ENCODE measurements around the gene ENTREP3. TPM values are rescaled to one million over a fixed set of nuclear protein-coding genes. Genes with fewer than 3 reads are reported as not detected.
"Not testable (repeated sequence)": the region's sequence is repeated elsewhere in the genome, so short reads cannot be mapped to it uniquely, and the experiment has no call there.

The ENTREP3 gene, protein sequence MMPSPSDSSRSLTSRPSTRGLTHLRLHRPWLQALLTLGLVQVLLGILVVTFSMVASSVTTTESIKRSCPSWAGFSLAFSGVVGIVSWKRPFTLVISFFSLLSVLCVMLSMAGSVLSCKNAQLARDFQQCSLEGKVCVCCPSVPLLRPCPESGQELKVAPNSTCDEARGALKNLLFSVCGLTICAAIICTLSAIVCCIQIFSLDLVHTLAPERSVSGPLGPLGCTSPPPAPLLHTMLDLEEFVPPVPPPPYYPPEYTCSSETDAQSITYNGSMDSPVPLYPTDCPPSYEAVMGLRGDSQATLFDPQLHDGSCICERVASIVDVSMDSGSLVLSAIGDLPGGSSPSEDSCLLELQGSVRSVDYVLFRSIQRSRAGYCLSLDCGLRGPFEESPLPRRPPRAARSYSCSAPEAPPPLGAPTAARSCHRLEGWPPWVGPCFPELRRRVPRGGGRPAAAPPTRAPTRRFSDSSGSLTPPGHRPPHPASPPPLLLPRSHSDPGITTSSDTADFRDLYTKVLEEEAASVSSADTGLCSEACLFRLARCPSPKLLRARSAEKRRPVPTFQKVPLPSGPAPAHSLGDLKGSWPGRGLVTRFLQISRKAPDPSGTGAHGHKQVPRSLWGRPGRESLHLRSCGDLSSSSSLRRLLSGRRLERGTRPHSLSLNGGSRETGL
- total RNA-seq = 24.9 TPM

DNA sequence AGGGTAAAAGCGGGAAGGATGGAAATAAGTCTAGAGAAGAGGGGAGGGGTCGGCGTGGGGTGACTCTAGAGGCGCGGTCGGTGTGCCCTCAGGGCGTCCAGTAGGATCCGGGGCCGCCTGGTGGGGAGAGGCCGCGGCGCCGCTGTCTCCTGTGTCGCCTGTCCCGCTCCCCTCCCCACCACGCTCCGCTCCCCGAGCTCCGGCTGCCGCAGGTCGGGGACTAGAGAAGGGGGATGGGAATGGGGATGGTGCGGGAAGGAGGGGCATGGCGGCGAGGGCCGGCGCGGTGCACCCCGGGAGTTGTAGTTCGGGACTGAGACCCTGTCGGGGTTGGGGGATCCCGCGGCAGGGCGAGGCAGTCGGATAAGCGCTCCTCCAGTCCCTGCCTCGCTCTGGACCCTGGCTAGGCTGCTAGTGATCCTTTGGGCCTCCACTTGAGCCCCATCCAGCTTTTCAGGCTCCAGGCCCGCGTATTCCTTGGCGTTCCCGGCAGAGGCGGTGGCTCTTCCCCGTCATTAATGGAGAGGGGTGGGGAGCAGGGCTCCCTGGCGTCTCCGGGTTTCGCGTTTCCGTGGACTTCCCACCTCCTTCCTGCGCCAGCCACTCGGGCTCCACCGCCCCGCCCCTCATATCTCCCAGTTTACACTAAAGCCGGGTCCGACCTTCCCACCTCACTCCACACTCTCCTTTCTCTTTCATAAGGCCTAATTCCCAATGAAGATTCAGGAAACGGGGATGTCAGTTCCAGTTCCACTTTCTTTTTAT, at the start of gene ENTREP3:
TSS of gene ENTREP3 (minus strand) at position 241 of the 765 bp plus-strand sequence. CDS start 606 bp downstream, outside the sequence.
- ATAC-seq = peak; percentile 68

DNA sequence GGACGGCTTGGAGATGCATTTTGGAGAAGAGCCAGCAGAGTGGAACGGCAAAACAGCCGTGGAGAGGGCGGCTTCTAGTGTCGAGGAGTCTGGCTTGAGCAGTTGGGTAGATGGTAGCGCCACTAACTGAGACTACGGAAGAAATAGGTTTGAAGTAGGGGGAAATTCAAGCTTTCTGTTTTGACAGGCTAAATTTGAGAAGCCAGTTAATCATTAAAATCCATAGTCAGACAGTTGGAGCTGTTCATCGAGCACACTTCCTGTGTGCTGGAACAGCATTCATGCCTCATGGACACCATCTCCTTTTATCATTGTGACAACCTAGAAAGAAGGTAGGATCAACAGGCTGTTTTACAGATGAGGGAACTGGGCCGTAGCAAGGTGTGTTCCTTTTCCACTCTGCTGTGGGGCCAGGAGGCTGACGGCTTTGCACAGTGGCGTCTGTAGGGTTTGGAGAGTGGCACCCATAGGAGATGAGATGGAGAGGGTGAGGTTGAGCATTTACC, 49.3 kb upstream of the ENTREP3 start:
- no peak for ATAC-seq

DNA sequence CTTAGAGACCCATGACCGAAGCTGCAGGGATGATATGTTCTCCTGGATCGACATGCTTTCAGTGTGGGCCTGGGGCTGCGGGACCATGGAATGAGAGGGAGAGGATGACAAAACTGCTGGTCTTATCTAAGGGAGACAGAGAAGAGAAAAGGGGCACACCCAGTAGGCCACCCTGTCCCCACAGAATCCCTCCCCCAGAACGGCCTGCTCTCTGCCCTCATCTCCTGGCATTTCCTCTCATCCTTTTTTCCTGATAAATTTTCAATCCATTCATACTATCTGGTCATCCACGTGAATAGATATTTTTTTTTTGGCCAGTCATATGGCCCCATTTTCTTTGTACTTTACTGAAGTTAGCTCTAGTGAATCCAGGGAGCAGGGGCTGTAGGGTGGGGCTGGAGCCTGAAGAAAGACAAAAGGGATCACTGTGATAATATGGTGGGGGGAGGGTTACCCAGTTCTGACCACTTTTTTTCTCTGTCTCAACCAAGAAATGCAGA, 46.1 kb upstream of the ENTREP3 start, which contains the start of gene PKLR:
TSS of gene PKLR (minus strand) at position 97 of the 500 bp plus-strand sequence. CDS start at position 54, 43 bp downstream.
- no peak for ATAC-seq

DNA sequence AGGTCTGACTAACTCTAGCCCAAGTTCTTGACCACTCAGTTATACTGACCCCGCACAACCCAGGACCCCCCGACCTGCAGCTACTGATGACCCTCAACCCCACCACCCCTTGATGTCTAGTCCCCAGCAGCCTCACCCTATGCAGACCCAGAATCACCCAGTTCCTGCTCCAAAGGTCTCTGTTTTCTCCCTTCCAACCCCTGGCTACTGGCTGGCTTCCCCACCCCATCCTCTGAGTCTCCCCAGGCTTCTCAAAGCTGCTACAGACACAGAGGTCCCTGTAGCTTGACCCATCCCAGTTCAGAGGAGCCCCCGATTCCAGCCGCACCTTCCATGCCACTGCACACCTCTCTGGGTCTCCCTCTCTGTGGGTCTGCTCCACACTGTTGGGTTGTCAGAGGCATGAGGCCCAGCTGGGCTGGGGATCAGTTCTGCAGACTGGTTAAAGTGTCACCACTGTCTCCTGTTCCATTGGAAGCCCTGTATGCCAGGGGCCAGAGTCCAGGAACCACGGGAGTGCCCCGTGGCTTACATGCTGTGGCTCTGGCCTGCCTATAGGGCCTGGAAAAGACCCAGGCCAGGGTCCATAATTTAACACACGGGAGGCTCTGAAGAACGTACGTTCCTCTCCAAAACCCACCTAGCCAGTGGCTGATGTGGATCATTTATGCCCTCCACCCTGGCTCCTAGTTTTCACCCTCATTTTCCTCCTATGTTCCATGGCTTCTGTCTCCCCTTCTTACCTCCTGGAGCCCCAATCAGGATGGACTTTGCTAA, 45.5 kb upstream of the ENTREP3 start:
- ATAC-seq = no peak

DNA sequence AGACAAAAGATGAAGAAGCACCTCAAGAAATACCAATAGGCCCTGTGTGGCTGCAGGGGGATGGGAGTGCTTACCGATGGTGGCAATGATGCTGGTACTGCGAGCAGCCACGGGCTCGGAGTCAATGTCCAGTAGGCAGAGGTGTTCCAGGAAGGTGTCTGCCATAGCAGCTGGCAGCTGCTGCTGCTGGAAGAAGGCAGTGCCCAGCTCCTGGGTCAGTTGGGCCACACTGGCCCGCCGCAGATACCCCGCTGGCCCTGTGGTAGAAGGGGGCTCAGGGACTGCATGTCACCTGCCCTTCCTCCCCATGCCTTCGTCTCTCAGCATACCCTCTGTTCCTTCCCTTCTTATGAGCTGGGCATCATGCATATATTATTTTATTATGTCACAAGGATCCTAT, 44.7 kb upstream of the ENTREP3 start:
- ATAC-seq = no peak

DNA sequence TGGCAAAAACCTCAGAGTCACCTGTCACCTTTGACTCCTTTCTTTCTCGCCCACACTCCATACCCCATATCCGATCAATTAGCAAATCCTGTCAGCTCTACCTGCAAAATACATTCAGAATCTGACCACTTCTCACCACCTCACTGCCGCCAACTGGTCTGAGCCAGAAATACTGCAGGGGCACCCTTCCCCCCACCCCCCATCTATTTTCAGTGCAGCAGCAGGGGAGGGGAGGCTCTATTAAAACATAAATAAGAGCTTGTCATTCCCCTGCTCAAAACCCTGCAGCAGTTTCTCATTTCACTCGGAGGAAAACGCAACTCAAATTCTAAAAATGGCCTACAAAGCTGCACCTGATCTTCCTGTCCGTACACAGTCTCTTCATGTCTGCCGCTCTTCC, 42.1 kb upstream of the ENTREP3 start:
- no peak for ATAC-seq

DNA sequence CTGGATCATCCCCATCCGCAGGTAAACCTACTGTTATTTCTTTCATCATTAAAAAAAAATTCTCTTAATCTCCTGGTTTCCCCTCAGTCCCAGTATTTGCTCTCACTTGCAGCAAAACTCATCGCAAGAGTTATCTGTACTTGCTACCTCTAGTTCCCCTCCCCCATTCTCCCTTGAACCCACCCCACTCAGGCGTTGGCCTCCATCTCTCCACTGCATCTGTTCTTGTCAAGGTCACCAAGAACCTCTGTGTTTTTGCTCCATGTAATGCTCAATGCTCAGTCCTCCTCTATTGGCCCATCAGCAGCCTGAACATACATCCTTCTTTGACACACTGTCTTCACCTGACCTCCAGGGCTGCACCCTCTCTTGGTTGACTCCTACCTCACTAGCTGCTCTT, 41.4 kb upstream of the ENTREP3 start:
- no peak for ATAC-seq

DNA sequence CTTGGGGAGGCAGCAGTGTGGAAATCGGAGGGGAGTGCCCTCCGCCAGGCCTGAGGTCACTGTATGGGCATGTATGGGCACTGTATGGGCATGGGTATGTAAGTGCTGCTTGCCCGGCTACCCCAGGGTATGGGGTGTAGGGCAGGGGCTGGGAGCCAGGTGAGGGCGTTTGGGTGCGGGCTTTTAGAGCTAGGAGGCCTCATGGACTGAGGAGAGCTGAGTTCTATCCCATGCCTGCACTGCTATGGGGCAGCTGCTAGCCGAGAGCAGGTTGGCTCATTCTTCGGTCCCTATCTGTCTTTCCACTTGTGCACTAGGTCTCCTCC, 40.6 kb upstream of the ENTREP3 start:
- peak; percentile 54 for ATAC-seq

DNA sequence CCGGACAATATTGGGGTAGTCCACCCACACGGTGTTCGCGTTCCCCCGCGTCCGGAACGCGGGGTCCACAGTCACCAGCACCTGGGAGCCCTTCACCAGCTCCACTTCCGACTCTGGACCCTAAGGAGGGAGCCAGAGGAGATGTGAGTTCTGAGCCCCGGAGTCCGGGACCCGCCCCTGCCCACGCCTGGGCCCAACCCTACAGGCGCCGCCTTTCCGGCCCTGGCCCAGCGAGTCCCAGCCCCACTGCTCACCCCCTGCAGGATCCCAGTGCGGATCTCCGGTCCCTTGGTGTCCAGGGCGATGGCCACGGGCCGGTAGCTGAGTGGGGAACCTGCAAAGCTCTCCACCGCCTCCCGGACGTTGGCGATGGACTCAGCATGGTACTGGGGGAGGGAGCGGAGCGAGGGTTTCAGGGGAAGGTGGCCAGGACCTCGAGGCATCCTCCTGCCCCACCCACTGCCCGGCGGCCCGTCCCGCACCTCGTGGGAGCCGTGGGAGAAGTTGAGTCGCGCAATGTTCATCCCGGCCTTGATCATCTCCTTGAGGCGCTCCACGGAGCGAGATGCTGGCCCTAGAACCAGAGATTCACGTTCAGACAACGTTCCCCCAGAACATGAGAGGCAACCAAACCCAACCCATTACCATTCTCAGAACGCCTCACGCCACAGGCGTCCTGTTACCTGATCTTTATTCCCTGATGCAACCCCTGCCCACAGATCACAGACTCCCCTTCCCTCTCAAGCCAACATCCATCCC, 40.1 kb upstream of the ENTREP3 start:
- ATAC-seq = peak; percentile 68

DNA sequence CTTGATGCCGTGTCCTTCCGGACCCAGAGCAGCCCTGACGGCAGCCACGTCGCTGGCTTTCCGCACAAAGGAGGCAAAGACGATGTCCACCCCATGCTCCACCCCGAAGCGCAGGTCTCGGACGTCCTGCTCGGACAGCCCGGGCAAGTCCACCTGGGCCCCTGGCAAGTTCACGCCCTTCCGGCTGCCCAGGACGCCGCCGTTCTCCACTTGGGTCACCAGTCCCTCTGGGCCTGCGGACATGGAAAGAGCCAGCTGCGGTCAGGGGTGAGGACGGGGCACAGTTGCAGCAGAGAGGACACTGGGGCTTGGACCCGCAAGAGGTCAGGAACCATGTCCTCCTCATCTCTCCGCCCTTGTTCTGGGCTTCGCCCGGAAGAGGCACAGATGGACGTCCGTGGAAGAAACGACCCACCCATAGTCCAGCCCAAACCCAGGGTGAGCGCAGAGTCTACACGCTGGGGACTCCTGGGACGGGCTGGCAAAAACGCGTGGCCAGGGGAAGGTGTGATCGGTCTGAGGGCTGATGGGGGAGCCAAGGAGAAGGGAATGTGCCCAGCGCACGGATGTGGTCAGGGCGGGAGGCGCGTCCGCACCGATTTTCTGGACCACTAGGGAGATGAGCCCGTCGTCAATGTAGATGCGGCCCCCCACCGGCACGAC, 39.4 kb upstream of the ENTREP3 start:
- ATAC-seq = peak; percentile 21

DNA sequence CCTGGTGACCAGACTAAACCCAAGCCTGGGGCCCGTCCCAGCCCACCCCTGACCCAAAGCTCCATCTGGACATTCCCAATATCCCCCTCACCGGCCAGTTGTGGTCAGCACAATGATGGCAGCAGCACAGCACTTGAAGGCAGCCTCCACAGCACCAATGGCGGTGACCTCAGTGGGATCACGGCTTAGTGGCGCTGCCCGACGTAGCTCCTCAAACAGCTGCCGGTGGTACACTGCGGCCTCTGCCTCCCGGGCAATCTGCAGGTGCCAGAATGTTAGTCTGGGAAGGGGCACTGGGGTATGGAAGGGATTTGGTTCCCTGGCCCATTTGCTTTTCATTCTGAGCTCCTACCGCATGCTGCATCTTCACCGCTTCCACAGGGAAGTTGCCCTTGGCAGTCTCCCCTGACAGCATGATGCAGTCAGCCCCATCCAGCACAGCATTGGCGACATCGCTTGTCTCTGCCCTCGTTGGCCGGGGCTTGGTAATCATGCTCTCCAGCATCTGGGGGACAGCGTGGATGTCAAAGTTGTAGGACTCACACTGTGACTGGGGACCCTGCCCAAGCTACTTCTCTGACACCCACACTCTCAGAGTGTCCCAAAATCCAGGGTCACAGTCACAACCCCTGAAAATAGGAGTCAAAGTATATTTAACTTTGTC, 37.9 kb upstream of the ENTREP3 start:
- ATAC-seq = no peak

DNA sequence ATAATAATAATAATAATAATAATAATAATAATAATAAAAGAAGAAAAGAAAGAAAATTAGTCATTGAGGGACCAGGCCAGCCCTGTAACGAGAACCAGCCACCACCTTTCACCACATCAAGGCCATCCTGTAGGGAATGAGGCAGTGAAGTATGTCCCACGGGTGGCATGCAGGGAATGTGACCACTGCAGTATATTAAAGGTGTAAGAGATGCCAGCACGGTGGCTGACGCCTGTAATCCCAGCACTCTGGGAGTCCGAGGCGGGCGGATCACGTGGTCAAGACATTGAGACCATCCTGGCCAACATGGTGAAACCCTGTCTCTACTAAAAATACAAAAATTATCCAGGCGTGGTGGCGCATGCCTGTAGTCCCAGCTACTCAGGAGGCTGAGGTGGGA, 35.7 kb upstream of the ENTREP3 start:
- ATAC-seq = not testable (repeated sequence)

DNA sequence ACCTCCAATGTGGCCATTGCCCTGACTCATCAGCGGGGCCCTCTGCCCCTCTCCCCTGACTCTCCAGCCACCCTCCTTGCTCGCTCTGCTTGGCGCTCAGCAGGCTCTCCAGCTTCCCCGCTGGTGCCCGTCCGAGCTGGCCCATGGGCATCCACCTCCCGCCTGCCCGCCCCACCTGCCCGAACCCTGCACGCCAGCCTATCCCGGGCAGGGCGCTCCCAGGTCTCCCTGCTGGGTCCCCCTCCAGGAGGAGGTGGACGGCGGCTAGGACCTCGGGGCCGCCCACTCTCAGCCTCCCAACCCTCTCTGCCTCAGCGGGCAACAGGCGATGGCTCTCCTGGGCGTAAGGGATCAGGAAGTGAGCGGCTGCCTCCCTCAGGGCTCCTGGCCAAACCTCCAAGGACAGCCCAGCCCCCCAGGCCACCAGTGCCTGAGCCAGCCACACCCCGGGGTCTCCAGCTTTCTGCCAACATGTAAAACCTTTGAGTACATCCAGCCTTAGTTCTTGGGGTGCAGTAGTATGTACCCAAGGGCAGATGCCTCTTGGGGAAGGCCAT, 32.8 kb upstream of the ENTREP3 start:
- no peak for ATAC-seq

DNA sequence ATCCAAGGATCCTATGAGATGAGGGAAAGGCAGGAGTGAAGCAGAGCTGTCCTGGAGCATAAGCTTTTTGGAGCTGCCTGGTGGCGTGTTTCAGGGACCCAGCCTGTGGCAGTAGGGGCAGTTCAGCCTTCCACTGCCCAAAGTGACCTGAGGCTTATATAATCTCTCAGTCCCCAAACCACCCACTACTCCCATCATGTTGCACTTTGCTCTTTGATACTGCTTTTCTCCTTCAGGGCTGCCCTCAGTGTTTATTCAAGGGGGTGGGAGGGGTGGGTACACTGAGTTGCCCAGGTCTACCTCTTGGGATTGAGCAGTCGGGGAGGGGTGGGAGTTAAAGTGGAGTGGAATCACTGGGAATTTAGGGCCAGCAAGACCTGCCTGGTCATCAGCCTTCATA, 31.3 kb upstream of the ENTREP3 start:
- no peak for ATAC-seq

DNA sequence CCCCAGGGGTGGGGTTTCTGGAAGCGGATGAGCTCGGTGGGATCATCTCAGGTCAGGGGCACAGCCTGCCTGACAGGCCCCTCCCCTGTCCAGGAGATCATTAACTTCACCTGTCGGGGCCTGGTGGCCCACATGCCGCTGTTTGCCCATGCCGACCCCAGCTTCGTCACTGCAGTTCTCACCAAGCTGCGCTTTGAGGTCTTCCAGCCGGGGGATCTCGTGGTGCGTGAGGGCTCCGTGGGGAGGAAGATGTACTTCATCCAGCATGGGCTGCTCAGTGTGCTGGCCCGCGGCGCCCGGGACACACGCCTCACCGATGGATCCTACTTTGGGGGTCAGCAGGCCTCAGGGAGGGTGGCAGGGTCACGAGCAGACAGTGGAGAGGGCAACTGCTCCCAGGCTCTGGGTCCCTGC, 30.4 kb upstream of the ENTREP3 start:
- ATAC-seq = no peak

DNA sequence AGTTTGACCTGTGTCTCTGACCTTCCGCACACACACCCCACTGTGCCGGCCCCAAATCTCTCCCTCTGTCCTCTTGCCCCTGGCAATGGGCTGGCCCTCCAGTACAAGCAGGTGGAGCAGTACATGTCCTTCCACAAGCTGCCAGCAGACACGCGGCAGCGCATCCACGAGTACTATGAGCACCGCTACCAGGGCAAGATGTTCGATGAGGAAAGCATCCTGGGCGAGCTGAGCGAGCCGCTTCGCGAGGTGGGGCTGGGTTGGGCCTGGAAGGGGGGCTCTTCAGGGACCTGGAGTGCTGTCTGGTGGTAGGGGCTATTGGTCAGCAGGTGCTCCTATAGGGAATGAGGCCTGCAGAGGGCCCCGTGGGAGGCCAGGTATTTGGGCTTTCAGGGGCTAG, 29.8 kb upstream of the ENTREP3 start:
- no peak for ATAC-seq

DNA sequence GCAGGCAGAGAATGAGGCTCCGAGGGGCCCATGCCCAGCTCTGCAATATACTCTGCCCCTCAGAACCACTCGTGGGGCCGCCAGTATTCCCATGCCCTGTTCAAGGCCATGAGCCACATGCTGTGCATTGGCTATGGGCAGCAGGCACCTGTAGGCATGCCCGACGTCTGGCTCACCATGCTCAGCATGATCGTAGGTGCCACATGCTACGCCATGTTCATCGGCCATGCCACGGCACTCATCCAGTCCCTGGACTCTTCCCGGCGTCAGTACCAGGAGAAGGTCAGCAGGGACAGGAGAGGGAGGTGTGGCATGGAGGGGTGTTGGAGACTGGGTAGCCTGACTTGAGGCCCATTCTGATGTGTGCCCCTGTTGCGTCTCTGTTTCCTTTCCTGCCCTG, 29.2 kb upstream of the ENTREP3 start:
- ATAC-seq = no peak

DNA sequence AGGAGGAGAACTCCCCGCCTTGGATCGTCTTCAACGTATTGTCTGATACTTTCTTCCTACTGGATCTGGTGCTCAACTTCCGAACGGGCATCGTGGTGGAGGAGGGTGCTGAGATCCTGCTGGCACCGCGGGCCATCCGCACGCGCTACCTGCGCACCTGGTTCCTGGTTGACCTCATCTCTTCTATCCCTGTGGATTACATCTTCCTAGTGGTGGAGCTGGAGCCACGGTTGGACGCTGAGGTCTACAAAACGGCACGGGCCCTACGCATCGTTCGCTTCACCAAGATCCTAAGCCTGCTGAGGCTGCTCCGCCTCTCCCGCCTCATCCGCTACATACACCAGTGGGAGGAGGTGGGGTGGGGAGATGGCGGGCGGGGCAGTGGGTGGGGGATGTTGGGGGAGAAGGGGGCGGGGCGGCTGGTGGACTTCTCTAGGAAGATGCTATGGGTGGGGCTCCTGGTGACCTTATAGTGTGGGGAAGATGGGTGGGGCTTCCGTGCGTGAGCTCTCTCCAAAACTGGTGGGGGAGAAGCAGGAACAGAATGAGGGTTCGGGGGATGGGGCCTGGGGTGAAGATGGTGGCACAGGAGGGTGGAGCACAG, 27.3 kb upstream of the ENTREP3 start:
- no peak for ATAC-seq

DNA sequence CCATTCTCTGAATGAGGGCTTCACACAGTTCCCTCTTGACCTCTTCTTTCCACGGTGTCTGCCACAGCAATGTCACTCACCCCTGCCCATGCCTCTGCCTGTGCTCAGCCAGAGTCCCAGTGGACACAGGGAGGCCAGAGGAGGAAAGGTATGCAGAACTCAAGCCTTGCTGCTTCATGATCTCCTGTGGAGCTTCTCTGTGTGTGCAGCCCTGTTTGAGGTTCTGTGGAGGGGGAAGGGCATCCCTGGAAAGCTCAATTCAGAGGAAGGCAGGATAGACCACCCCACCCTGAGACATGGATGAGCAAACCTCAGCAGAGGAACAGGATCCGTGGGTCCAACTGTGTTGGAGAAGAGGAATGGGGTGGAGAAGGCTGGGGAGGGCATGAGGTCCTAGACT, 24.0 kb upstream of the ENTREP3 start:
- ATAC-seq = no peak
